ENCODE results near the gene COBL.

Gene COBL

DNA sequence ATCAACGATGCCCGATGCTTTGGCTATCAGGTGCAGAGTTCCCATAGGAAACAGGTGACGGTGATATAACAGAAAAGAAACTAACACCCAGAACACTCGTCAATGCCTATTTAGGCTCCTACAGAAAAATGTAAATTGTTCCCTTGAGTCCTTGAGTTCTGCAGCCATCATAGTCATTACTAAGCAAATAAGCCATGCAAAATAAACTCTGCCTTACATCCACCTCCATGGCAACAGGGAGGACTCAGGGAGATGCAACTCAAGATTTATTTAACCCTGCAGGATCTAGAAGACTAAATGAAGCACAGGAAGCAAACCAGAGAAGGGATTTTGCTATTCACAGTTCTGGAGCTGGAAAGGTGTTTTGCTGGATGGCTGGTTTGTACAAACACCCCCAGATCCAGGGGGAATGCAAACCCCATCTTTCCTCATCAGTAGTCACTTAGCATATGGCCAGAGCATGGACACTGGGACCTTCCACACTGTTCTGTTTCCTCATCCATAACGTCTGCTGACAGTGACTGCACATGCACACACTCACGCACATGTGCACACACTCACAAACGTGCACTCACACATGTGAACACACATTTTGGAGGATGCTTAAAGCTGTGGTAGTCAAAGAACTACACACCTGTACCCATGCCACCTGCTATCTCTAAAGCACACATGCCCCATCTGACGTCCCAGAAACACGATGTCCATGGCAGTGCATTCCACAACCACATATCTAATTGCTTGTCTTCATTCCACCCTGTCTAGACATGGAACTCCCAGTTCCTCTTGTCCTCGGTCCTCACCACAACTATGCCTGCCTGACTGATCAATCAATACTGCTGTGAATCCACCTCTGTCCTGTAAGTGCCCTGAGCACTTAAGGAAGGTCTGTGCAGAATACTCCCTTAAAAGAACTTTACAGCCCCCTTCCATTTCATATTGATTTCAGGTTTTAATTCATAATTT, 178.2 kb downstream of the COBL start:
- peak; percentile 77 for DNase-seq

- DNase-seq, result no peak
Measured at GRCh38 chr7:51135576-51135975, 181.0 kb downstream of the COBL start.

GRCh38 chr7:51134013-51134441, 182.6 kb downstream of the COBL start:
- no peak for DNase-seq

- no peak for DNase-seq
Measured at GRCh38 chr7:51132661-51133060, 183.9 kb downstream of the COBL start.

DNA sequence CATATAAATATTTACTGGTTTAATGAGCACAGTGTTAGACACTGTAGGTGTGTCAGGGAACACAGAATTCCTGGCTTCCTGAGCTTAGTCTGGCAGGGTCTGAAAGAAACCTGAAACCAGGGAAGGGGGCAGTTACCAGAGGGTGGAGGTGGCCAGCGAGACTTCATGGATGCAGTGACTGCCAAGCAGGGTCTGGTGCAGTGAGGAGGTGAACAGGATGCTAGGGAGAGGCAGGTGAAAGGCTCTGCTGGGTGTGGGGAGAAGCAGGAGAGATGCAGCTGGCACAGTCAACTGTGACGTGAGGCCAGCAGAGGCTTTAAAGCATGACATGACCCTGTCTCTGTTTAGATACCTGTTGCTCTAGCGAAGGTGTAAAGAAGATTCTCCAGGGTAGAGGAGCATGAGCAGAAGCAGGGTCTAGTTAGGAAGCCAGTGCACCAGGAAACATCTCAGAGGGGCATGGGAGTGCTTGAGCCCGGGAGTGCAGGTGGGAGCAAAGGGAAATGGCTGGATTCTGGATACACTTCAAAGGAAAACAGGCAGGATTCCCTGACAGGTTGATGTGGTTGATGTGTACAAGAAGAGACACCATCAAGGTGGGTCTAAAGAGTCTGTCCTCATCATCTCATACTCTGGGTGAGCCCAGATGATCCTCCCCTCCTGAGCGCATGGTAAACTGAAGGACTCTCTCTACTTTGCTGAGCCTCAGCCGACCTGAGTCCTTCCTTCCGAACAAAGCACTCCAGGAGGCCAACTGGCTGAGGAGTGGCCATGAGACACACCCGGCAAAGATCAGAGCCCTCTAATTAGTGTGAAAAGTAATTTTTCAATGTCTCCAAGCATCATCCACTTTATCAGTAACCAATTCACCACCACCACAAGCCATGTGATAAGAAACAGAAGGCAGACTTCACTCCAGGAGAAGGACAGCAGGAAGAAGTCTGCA, 186.8 kb downstream of the COBL start:
- DNase-seq, result peak; percentile 30

- no peak for DNase-seq
Measured at GRCh38 chr7:51128545-51129435, 187.8 kb downstream of the COBL start.

DNA sequence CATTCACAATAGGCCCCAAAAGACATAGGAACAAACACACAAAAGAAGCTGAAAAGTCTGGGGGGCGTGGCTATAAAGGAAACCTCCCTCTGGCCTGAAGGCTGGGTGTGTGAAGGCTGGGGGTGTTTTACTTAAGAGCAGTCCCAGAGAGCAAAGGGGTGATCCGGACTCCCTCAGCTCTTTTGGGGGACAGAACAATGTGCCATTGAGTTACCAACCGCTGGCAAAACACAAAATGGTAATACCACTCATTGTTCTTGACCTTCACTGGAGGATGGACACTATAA, 189.0 kb downstream of the COBL start:
- no peak for DNase-seq

DNA sequence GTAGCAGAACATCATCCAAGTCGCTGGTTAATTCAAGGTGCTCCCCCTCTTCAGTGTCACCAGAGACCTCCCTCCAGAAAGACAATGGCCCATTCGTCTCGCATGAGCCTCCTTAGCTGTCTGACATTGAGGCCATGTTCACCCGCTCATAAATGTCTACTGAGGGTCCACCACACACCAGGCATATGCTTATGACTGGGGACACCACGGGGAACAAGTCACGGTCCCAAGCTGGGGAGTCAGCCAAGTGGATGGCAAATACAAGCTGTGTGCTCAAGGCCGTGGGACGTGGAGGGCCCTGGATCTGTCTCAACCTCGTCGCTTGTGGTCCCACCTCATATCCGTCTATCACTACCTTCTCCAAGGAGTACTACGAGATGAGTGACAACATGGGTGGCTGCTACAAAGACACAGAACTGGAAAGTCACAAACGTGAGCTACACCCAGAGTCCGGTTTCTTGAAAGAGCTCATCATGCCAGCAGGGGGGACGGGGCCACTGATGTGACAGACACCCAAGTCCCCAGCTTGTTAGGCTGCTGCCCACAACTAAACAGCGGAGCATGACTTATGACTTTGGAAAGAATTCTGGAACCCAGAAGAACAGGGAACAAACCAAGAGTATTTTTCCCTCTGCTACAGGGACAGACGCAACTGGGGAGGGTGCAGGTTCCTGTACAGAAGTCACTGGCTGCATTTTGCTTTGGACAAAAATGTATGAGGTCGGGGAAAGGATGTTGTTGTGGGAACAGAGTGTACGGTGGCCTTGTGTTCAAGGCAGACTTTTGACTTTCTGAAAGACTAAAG, 189.6 kb downstream of the COBL start:
- no peak for DNase-seq

- DNase-seq, result no peak
Measured at GRCh38 chr7:51126324-51126723, 190.3 kb downstream of the COBL start.

- no peak for DNase-seq
Measured at GRCh38 chr7:51124321-51124720, 192.3 kb downstream of the COBL start.

- no peak for DNase-seq
Measured at GRCh38 chr7:51123322-51124019, 193.1 kb downstream of the COBL start.

- DNase-seq, result peak; percentile 71
Measured at GRCh38 chr7:51121931-51122425, 194.6 kb downstream of the COBL start.

DNA sequence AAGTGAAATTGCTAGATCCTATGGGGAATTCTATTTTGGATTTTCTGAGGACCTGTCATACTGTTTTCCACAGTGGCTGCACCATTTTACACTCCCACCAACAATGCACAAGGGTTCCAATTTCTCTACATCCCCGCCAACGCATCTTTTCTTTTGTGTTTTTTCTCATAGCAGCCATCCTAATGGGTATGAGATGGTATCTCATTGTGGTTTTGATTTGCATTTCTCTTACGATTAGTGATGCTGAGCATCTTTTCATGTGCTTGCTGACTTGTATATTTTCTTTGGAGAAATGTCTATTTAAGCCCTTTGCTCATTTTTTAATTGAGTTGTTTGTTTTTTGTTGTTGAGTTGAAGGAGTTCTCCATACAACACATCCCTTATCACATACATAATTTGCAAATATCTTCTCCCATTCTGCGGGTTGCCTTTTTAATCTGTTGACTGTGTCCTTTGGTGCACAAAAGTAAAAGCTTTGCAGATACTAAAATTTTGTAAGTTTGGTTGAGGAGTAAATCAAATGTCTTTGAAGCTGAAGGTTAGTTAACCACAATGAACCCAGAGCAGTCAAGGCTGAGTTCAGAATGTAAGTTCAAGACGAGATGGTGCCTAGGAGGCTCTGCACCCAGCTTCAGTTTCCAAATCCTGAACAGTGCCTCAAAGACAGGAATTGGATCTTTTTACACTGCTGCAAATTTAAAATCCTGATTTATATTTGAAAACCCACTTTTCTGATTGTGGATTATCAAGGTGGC, 195.4 kb downstream of the COBL start:
- DNase-seq, result no peak

GRCh38 chr7:51118628-51119027, 198.0 kb downstream of the COBL start:
- DNase-seq, result no peak

DNA sequence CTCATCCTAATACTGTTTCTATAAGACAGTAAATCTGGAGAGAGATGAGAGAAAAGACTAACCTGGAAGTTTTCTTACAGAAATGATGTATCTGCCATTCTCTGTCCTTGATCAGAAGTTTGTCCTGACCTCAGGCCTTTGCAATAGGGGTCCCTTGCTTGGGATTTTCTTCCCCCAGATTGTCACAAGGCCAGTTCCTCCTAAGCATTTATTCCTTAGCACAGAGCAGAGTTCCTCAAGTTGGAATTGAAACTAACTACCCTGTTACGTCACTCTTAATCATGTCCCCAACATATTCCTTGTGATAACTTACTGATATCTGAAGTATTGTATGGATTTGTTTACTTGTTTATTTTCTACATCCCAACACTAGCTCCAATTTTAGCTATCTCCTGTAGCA, 202.1 kb downstream of the COBL start:
- no peak for DNase-seq

DNA sequence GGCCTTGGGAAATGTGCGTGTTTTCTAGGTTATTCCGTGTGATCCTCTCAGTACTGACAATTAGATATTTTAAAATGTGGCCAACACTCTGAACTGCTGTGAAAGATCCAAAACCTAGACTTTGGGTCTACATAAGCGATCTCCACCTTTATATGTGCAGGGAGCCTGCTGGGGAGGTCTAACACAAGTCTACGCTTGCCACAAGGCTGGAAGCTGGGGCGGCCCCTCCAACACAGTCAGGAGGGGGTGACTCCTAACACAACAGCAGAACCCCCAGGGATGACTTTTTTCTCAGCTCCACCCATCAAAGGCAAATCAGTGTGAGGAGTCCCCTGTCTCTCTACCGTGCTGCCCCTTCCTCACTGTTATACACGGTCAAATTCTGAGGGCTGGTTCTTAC, 202.6 kb downstream of the COBL start:
- DNase-seq, result no peak

DNA sequence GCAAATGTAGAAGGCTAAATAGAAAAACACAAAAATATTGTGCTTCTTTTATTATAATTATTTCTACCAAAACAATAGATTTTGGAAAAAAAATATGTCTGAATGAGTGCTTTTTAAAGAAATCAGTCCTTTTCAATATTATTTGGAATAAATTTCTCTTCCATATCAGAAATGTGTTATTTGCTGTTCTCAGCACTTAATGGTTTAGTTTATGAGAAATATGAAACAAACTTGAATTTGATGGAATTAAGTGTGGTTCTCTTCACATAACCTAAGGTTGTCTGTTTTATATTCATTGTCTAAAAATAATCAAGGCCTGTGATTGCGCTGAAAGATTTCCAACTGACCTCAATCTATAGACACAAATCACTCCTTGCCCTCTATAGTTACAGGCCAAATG, 203.0 kb downstream of the COBL start:
- no peak for DNase-seq

DNA sequence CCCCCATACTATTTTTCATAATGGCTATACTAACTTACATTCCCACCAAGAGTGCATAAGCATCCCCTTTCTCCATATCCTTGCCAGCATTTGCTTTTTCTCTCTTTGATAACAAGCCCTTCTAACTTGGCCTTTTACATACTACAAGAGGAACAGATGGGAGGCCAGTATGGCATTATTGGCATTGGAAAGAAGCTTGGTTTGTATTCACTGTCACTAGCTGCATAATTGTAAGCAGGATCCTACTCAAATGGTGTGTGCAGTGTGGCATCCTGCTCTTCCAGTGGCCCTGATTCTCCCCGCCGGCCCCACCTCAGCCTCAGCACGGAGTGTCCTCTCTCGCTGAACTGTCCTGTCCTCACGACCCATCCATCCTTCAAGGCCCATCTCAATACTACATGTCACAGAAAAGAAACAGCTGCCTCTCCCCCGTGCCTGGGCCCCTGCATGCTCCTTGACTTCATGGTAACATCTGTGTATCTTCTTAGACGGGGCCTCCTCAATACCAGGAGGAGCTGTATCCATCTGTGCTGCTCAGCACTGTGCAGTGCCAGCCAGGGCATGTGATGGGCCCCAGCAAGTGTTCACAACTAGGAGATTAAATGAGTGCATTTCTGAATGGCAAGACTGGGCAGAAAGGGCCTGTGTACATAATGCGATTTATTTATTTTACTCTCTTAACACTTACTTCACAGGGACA, 205.2 kb downstream of the COBL start:
- DNase-seq, result no peak

DNA sequence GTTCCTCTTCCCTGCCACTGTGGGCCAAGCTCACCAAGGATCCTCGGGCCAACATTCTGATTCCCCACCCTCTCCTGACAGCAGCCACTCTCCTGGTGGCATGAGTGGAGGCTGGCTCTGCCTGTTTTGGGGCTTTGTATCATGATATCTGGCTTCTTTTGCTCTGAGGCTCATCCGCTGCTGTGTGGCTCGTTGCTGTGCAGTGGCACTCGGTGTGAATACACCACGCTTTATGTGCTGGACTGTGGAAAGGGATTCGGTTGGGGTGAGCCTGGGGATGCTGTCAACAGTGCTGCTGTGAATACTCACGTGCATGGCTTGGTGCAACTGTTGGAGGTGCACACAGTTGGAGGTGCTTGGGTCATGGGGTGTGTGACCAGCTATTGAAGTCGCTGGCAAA, 208.5 kb downstream of the COBL start:
- no peak for DNase-seq

GRCh38 chr7:51104278-51104677, 212.3 kb downstream of the COBL start:
- DNase-seq, result no peak

Data from NCI-H2029 (cell line).